Left kidney (tissue), 2 donors: ENCODE results near the gene LYZL4. TPM values are rescaled to one million over a fixed set of nuclear protein-coding genes. Genes with fewer than 3 reads are reported as not detected.

Experiments used
- DNase-seq: peaks from one replicate; pipeline ENCODE4 v3.0.0-alpha.2; 2013
- polyA plus RNA-seq: library from polyadenylated mRNA; unstranded; fragments of 120-200 nt; gene quantifications from one replicate; pipeline ENCODE4 v1.2.1, GENCODE V29; 2013; ENCODE audit not compliant: insufficient read length

The LYZL4 gene
- polyA plus RNA-seq, 1 donor, result not detected

GRCh38 chr3:42371776-42372175, 38.6 kb downstream of the LYZL4 start:
- no peak for DNase-seq

- DNase-seq, result no peak
These were observed 40.6 kb downstream of the LYZL4 start for GRCh38 chr3:42369832-42370231.

GRCh38 chr3:42369304-42369703, 41.1 kb downstream of the LYZL4 start:
- DNase-seq, result peak; percentile 28

GRCh38 chr3:42368861-42369260, 41.5 kb downstream of the LYZL4 start:
- DNase-seq, result no peak

GRCh38 chr3:42367903-42368302, 42.5 kb downstream of the LYZL4 start:
- no peak for DNase-seq

GRCh38 chr3:42366550-42366949, 43.9 kb downstream of the LYZL4 start:
- no peak for DNase-seq

- no peak for DNase-seq
These were observed 53.1 kb downstream of the LYZL4 start for GRCh38 chr3:42357335-42357734.

GRCh38 chr3:42355612-42356011, 54.8 kb downstream of the LYZL4 start:
- DNase-seq, result no peak

- DNase-seq, result no peak
These were observed 56.8 kb downstream of the LYZL4 start for GRCh38 chr3:42353631-42354030.

GRCh38 chr3:42351207-42351606, 59.2 kb downstream of the LYZL4 start:
- no peak for DNase-seq

- no peak for DNase-seq
These were observed 60.4 kb downstream of the LYZL4 start for GRCh38 chr3:42349765-42350594.

GRCh38 chr3:42347928-42348327, 62.5 kb downstream of the LYZL4 start:
- no peak for DNase-seq

Other genes starting within 250 kb of the LYZL4 start
- not detected for gene CCK, start 144.4 kb downstream of the LYZL4 start, polyA plus RNA-seq
- gene VIPR1, start 92.0 kb upstream of the LYZL4 start, polyA plus RNA-seq, result 1.9 TPM
- 49.7 TPM for gene SEC22C, start 171.4 kb upstream of the LYZL4 start, polyA plus RNA-seq
- gene SS18L2, start 180.2 kb upstream of the LYZL4 start, polyA plus RNA-seq, result 23.9 TPM
- 220 TPM for gene NKTR, start 190.1 kb upstream of the LYZL4 start, polyA plus RNA-seq
- gene ZBTB47, start 243.1 kb upstream of the LYZL4 start, polyA plus RNA-seq, result 12.7 TPM